ENCODE measurements around the gene CFAP410.

Gene CFAP410

DNA sequence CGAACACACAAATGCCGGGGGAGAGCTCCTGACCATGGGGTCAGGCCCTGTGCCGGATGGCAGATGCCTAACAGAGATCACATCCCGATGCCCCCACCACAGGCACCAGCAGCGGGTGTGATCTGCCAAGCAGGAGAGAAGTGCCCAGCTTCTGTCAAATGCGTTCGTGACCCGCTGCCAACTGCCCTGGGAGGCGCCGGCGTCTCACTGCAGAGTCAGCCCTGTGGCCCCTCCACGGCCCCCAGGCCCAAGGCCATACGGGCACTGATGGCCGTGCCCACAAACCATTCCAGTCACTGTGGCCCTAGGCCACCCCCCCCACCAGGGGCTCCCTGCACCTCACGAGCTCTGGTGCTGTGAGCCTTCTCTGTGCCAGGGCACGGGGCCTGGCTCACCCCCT lies 8.0 kb downstream of the CFAP410 start:
- DNase-seq (ENCODE audit: low read depth in 2 of 2), result no peak

- no peak for DNase-seq (ENCODE audit: low read depth in 2 of 2)
Measured at GRCh38 chr21:44330698-44331097, 8.5 kb downstream of the CFAP410 start.

GRCh38 chr21:44329971-44330681 lies 9.1 kb downstream of the CFAP410 start:
- no peak for DNase-seq (ENCODE audit: low read depth in 2 of 2)

GRCh38 chr21:44329086-44329889 lies 9.9 kb downstream of the CFAP410 start:
- no peak for DNase-seq (ENCODE audit: low read depth in 2 of 2)

- no peak for DNase-seq (ENCODE audit: low read depth in 2 of 2)
Measured at GRCh38 chr21:44328242-44328895, 10.8 kb downstream of the CFAP410 start.

GRCh38 chr21:44327603-44327974 lies 11.6 kb downstream of the CFAP410 start:
- no peak for DNase-seq (ENCODE audit: low read depth in 2 of 2)

GRCh38 chr21:44326716-44327602 lies 12.2 kb downstream of the CFAP410 start:
- DNase-seq (ENCODE audit: low read depth in 2 of 2), result no peak

DNA sequence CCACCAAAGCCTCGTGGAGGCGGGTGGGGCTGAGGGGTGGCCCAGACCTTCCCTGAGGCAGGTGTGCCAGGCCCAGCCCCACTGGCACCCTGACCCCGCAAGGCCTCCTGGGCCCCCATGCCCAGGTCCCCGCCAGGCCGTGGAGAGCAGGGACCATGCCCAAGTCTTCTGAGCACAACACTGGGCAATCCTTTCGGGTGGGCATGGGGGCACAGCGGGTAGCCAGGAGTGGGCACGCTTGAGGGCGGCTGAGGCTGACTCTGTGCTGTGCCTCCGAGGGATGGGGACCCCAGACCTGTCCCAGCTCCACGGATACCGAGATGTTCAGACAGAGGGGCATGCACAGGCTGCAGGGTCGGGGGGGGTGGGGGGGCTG lies 12.9 kb downstream of the CFAP410 start:
- DNase-seq (ENCODE audit: low read depth in 2 of 2), result no peak

DNA sequence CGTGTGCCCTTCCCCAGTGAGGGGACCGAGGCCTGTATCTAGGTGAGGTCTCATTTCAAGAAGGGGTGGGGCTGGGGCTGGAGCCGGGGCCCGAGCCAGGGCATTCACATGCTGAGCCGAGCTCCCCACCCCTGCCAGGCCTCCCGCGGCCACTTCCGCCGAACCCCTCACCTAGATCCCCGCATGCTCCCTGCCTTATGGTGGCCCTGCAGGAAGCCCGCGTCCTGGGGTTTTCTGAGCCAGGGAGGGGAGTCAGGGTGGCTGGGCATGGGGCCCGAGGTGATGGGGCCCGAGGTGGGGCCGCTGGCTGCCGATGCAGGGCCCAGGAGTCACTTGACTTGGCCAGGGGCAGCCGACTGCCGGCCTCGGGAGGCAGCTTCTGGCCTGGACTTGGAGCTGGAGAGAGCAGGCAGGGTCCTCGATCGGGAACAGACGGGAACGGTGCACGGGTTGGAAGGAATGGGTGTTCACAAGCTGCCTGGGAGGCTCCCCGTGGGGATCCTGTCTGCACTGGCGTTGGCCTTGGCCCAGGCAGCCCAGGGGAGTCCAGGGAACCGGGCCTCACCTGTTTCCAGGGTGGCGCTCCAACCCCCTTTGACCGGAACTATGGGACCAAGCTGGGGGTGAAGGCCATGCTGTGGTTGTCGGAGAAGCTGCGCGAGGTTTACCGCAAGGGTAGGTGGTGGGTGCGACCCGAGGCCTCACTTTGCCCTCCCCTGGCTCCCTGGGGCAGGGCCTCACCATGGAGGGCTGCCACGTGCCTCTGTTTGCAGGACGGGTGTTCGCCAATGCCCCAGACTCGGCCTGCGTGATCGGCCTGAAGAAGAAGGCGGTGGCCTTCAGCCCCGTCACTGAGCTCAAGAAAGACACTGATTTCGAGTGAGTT lies 13.6 kb downstream of the CFAP410 start:
- no peak for DNase-seq (ENCODE audit: low read depth in 2 of 2)

DNA sequence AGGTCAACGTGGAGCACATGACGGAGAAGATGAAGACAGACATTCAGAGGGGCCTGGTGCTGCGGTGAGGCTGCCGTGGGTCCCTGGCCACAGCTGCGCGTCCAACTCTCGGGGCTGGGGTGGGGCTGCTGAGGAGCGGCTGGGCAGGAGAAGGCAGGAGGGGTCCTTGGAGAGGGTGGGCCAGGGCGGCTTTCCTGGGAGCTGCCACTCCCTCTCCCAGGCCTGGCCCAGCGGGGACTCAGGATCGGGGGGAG lies 14.4 kb downstream of the CFAP410 start:
- no peak for DNase-seq (ENCODE audit: low read depth in 2 of 2)

GRCh38 chr21:44324106-44324853 lies 14.9 kb downstream of the CFAP410 start:
- no peak for DNase-seq (ENCODE audit: low read depth in 2 of 2)

DNA sequence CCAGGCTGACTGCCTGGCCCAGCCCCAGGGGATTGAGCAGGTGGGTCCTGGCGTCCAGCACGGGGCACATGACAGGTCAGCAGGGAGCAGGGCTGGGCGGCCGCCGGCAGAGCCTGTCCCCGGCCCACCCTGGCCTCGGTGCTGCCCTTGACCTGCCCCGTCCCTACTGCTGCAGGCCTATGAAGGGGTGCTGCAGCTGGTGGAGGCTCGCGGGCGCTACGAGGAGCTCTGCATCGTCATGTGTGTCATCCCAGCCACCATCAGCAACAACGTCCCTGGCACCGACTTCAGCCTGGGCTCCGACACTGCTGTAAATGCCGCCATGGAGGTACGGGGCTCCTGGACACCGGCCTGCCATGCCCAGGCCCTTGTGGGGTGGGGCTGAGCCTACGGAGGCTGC lies 15.6 kb downstream of the CFAP410 start:
- DNase-seq (ENCODE audit: low read depth in 2 of 2), result no peak

DNA sequence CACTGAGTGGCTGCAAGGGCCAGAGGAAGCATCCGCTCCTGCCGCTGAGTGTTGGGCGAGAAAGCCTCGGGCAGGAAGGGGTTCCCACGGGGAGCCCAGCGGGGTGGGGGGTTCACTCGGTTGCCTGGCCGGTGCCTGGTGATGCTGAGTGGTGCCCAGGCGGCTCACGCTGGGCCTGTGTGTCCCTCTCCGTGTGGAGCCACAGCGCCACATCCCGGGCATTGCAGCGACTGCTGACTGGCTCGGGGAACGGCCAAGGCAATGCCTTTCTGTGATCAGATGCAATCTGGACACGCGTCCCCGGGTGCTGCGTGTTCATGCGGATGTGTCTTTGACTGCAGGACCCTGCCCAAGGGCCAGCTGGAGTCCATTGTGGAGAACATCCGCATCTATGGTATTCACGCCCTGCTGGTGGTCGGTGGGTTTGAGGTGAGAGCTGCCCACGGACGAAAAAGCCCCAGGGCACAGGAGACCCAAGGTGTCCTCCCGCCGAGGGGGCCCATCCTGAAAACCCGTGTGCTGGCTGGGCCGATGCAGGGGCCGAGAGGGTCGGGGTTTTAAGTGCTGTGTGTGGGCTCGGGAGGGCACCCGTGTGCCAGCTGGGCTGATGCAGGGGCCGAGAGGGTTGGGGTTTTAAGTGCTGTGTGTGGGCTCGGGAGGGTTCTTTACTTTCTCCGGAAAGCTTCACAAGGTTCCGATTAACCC lies 16.4 kb downstream of the CFAP410 start:
- no peak for DNase-seq (ENCODE audit: low read depth in 2 of 2)

DNA sequence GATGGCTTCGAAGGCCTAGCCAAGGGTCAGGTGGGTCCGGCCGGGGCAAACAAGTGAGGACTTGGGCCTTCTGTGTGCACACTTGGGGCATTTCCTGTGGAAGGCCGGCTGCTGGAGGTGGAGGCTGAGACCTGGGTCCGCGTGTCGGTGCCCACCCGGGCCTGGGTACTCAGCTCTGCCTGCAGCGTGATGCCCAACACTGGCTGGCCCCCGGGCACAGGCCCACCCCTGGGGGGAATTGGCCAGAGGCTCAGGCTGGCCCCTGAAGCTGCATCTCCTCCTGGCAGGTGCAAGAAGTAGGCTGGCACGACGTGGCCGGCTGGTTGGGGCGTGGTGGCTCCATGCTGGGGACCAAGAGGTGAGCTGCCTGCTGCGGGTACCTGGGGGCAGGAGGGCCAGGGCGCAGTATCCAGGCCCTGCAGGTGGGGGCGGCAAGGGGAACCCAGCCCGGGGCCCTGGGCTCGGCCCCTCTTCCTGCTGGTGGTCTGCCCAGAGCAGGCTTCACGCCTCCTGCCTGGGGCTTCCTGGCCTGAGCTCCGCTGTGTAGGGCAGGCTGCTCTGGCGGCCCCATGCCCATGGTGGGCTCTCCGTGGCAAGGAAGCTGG lies 17.2 kb downstream of the CFAP410 start:
- DNase-seq (ENCODE audit: low read depth in 2 of 2), result no peak

DNA sequence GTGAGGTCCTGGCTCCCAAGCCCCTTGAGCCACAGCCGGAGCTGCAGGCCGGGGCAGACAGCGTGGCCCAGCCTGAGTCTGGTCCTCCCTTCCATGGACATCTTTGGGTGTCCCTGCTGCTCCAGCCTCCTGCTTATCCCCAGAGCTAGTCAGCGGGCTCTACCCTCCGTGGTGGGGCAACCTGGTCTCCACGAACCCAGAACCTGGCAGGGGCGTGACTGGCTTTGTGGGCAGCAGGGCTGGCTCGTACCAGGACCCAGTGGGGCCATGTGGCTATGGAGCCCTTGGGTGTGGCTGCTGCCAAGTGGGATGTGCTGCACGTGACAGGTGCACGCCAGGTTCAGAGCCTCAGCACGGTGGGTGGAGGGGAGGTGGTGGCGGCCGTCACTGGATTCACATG lies 18.3 kb downstream of the CFAP410 start:
- no peak for DNase-seq (ENCODE audit: low read depth in 2 of 2)

DNA sequence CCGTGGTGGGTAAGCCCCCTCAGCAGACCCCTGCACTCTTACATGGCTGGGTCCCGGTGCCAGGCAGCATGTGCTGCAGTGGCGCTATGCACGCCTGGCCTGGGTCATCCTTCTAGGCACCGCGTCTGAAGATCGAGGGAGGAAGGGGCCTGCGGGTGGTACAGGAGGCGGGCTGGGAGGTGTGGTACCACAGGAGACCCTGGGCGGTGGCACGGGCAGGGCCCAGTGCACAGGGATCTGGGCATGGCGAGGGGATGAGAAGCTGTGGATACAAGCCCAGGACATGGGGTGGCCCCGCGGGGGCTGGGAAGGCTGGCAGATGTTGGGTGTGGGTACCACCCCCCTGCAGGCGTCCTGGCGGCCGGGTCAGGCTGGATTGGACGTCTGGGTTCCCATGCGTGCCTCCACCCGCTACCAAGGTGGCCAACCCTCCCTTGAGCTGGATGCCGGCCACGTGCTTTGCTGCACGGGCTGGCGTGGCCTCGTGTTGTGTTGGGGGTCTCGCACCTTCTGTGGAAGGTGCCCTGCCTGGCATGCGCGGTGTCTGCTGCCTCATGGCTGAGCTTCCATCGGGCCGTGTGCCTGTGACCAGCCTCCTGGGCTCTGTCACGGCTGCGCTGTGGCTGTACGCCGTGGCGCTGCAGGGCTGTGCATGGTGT lies 19.7 kb downstream of the CFAP410 start:
- no peak for DNase-seq (ENCODE audit: low read depth in 2 of 2)

DNA sequence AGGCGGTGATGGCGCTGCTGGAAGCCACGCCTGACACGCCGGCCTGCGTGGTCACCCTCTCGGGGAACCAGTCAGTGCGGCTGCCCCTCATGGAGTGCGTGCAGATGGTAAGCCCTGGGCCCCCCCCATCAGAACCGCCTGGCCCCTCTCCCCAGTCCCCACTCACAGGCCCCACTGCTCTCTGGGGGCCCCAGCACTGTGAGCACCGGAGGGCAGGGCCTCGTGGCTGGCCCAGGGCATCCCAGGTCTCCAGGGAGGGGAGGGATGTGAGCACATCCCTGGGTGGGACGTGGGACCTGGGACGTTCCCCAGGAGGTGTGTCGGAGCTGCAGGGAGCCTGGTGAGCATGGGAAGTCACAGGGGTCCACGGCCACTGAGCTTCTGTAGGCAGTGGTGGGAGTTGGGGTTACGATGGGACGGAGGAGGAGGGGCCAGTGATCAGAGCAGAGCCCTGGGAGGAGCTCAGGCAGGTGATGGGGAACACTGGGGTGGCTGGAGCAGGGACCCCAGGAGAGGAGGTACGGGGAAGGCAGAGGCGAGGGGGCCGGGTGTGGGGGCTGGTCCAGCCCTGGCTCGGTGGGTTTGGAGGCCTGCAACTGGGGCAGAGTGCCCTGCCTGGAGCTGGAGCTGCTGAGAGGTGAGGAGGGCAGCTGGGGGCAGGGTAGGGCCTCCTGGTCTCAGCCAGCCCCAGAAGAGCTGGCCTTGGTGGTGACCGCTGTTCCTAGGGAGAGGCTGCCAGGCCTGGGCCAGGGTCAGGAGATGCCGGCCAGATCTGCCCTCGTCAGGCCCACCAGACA lies 20.5 kb downstream of the CFAP410 start:
- no peak for DNase-seq (ENCODE audit: low read depth in 2 of 2)

DNA sequence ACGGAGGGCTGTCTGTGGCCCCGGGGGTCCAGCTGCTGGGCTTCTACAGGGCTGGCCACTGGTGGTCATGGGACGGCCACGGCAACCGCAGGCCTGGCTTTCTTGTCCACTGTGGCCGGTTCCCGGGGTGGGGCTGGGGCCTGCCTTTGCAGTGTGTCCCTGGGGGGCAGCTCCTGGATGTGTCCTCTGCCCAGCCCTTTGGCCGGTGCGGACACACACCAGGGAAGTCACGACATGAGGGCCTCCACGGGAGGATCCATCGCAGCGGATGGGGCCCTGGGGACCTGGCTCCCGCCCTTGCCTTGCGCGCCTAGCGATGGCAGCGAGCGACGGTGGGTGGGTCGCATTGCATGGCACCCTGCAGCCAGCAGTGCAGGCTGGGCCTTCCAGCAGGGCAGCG lies 21.3 kb downstream of the CFAP410 start:
- no peak for DNase-seq (ENCODE audit: low read depth in 2 of 2)

Data from stimulated activated CD4-positive, alpha-beta T cell treated with anti-CD3 and anti-CD28 coated beads, Interleukin-4, amount 100 ng/mL, for 48 hours (primary cell).